ENCODE results near the gene ISM1.
A peak's percentile ranks its signal among the peaks of the same experiment; 100 is the strongest.
"Not testable (repeated sequence)": the region's sequence is repeated elsewhere in the genome, so short reads cannot be mapped to it uniquely, and the experiment has no call there.

Gene ISM1

GRCh38 chr20:13221673-13222318 lies 722 bp downstream of the ISM1 start:
- peak; percentile 73 for DNase-seq

- DNase-seq = no peak
Observed at GRCh38 chr20:13222319-13222716, 1.2 kb downstream of the ISM1 start.

- peak; percentile 32 for DNase-seq
Observed at GRCh38 chr20:13223736-13224520, 2.9 kb downstream of the ISM1 start.

- DNase-seq = no peak
Observed at GRCh38 chr20:13226367-13226766, 5.3 kb downstream of the ISM1 start.

GRCh38 chr20:13228771-13229170 lies 7.7 kb downstream of the ISM1 start:
- DNase-seq = no peak

- DNase-seq = no peak
Observed at GRCh38 chr20:13229538-13229937, 8.5 kb downstream of the ISM1 start.

GRCh38 chr20:13231031-13231752 lies 10.1 kb downstream of the ISM1 start:
- DNase-seq = no peak

- DNase-seq = no peak
Observed at GRCh38 chr20:13232999-13233398, 11.9 kb downstream of the ISM1 start.

- no peak for DNase-seq
Observed at GRCh38 chr20:13234961-13235360, 13.9 kb downstream of the ISM1 start.

- not testable (repeated sequence) for DNase-seq
Observed at GRCh38 chr20:13236360-13236759, 15.3 kb downstream of the ISM1 start.

- no peak for DNase-seq
Observed at GRCh38 chr20:13236990-13237720, 16.1 kb downstream of the ISM1 start.

GRCh38 chr20:13238001-13238653 lies 17.1 kb downstream of the ISM1 start:
- DNase-seq = no peak

GRCh38 chr20:13243826-13244376 lies 22.8 kb downstream of the ISM1 start:
- no peak for DNase-seq

- no peak for DNase-seq
Observed at GRCh38 chr20:13245250-13245723, 24.2 kb downstream of the ISM1 start.

GRCh38 chr20:13249118-13249797 lies 28.2 kb downstream of the ISM1 start:
- peak; percentile 68 for DNase-seq

GRCh38 chr20:13249798-13250170 lies 28.7 kb downstream of the ISM1 start:
- DNase-seq = no peak

- no peak for DNase-seq
Observed at GRCh38 chr20:13250251-13250650, 29.2 kb downstream of the ISM1 start.

- no peak for DNase-seq
Observed at GRCh38 chr20:13251106-13251903, 30.2 kb downstream of the ISM1 start.

- peak; percentile 47 for DNase-seq
Observed at GRCh38 chr20:13251904-13252297, 30.8 kb downstream of the ISM1 start.

- no peak for DNase-seq
Observed at GRCh38 chr20:13255356-13255755, 34.3 kb downstream of the ISM1 start.

GRCh38 chr20:13256606-13257005 lies 35.5 kb downstream of the ISM1 start:
- DNase-seq = no peak

All from femur (tissue), 1 donor.